ENCODE results near the gene PDE3A. TPM values are rescaled to one million over a fixed set of nuclear protein-coding genes. Genes with fewer than 3 reads are reported as not detected.

Gene PDE3A
- total RNA-seq, 2 donors from 2014 or later = 78.3 to 110 TPM

GRCh38 chr12:20508962-20509361 is 140.6 kb downstream of the PDE3A start:
- H3K4me1 ChIP-seq (ENCODE audit: control insufficient read depth in 1 of 2, low read depth in 2 of 2) = peaks cover 15 to 21% of the 10 kb centered on the region in 2 donors
- no peak overlapping the region for H3K4me3 ChIP-seq
- no peak for TF ChIP-seq CTCF (IDR thresholded peaks at IDR 0.05)
- H3K36me3 ChIP-seq = no peaks in the 10 kb centered on the region
- no peaks in the 10 kb centered on the region for H3K9me3 ChIP-seq
- ATAC-seq (ENCODE audit: insufficient number of reproducible peaks, low FRiP score, low read depth) (no peak), DNase-seq (ENCODE audit: low spot score) (no peak)
- no peaks in the 10 kb centered on the region for H3K27me3 ChIP-seq (replicated peaks; ENCODE audit: insufficient read depth)
- no peak overlapping the region for H3K27ac ChIP-seq

GRCh38 chr12:20510811-20511210 is 142.5 kb downstream of the PDE3A start:
- Histone ChIP-seq H3K27ac (no peak overlapping the region), H3K4me1 (ENCODE audit: control insufficient read depth in 1 of 2, low read depth in 2 of 2) (peaks cover 12 to 15% of the 10 kb centered on the region in 2 donors), H3K4me3 (no peak overlapping the region), H3K9me3 (no peaks in the 10 kb centered on the region), H3K36me3 (no peaks in the 10 kb centered on the region), H3K27me3 (replicated peaks; ENCODE audit: insufficient read depth) (no peaks in the 10 kb centered on the region)
- DNase-seq (ENCODE audit: low spot score) (no peak), ATAC-seq (ENCODE audit: insufficient number of reproducible peaks, low FRiP score, low read depth) (no peak)
- no peak for TF ChIP-seq CTCF (IDR thresholded peaks at IDR 0.05)

GRCh38 chr12:20513189-20513588 is 144.9 kb downstream of the PDE3A start:
- H3K9me3 ChIP-seq = no peaks in the 10 kb centered on the region
- H3K4me1 ChIP-seq (ENCODE audit: control insufficient read depth in 1 of 2, low read depth in 2 of 2) = peaks cover 4 to 10% of the 10 kb centered on the region in 2 donors
- H3K27ac ChIP-seq = no peak overlapping the region
- no peaks in the 10 kb centered on the region for H3K27me3 ChIP-seq (replicated peaks; ENCODE audit: insufficient read depth)
- no peak for TF ChIP-seq CTCF (IDR thresholded peaks at IDR 0.05)
- H3K4me3 ChIP-seq = no peak overlapping the region
- no peak for DNase-seq (ENCODE audit: low spot score)
- H3K36me3 ChIP-seq = no peaks in the 10 kb centered on the region
- ATAC-seq (ENCODE audit: insufficient number of reproducible peaks, low FRiP score, low read depth) = no peak

GRCh38 chr12:20514598-20514997 is 146.3 kb downstream of the PDE3A start:
- Histone ChIP-seq H3K4me3 (no peak overlapping the region), H3K27me3 (replicated peaks; ENCODE audit: insufficient read depth) (no peaks in the 10 kb centered on the region), H3K27ac (no peak overlapping the region), H3K36me3 (no peaks in the 10 kb centered on the region), H3K4me1 (ENCODE audit: control insufficient read depth in 1 of 2, low read depth in 2 of 2) (peaks cover 9 to 20% of the 10 kb centered on the region in 2 donors), H3K9me3 (no peaks in the 10 kb centered on the region)
- TF ChIP-seq CTCF (IDR thresholded peaks at IDR 0.05) = no peak
- no peak for ATAC-seq (ENCODE audit: insufficient number of reproducible peaks, low FRiP score, low read depth)
- no peak for DNase-seq (ENCODE audit: low spot score)

GRCh38 chr12:20520532-20520931 is 152.2 kb downstream of the PDE3A start:
- Histone ChIP-seq H3K4me3 (no peak overlapping the region), H3K27ac (no peak overlapping the region), H3K4me1 (ENCODE audit: control insufficient read depth in 1 of 2, low read depth in 2 of 2) (peaks cover 21 to 71% of the 10 kb centered on the region in 2 donors), H3K27me3 (replicated peaks; ENCODE audit: insufficient read depth) (no peaks in the 10 kb centered on the region), H3K36me3 (no peaks in the 10 kb centered on the region), H3K9me3 (no peaks in the 10 kb centered on the region)
- no peak for TF ChIP-seq CTCF (IDR thresholded peaks at IDR 0.05)
- no peak for DNase-seq (ENCODE audit: low spot score)
- ATAC-seq (ENCODE audit: insufficient number of reproducible peaks, low FRiP score, low read depth) = no peak

All from thoracic aorta (tissue), 2 donors.